SK-N-SH (cell line): ENCODE measurements around the gene KCNT1.

ENCODE experiments used
- CTCF ChIP-seq: fragments of 200-600 bp; sonication (generic); IDR thresholded peaks from 2 replicates; pipeline ENCODE4 v1.6.1; 2017; ENCODE audit warnings: antibody characterized with exemption, mild to moderate bottlenecking, moderate library complexity
- FOXM1 ChIP-seq: IDR thresholded peaks from 2 replicates; pipeline ENCODE4 v1.4.0; 2012; ENCODE audit warnings: low read depth, mild to moderate bottlenecking
- JUND ChIP-seq: IDR thresholded peaks from 2 replicates; pipeline ENCODE4 v1.4.0; 2012
- SIN3A ChIP-seq: IDR thresholded peaks from 2 replicates; pipeline ENCODE4 v1.6.1; 2012; ENCODE audit warnings: low read depth, mild to moderate bottlenecking, low read length, moderate library complexity, borderline replicate concordance
- SMC3 ChIP-seq: IDR thresholded peaks from 2 replicates; pipeline ENCODE4 v1.6.1; 2012; ENCODE audit warnings: low read depth, low read length, improper control_type of control experiment
- TF ChIP-seq, protein P1 (sequence below): fragments of 150-350 bp; IDR thresholded peaks from 2 replicates; pipeline ENCODE4 v1.6.1; 2017; ENCODE audit warnings: antibody characterized with exemption, low read length, low read depth, borderline replicate concordance

DNA sequence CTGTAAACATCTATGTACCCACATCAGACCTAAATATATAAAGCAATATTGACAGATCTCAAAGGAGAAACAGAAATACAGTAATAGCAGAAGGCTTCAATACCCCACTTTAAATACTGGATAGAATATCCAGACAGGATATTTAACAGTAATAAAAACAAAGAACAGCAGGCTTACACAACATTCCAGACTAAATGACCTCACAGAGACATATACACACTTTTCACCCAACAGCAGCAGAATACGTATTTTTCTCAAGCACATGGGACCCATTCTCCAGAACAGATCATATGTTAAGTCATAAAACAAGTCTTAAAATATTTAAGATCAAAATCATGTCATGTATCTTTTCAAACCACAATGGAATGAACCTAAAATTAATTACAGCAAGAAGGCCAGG is 128.5 kb downstream of the KCNT1 start:
- TF ChIP-seq CTCF (no peak), SIN3A (no peak), FOXM1 (no peak), SMC3 (no peak), JUND (no peak)
- TF ChIP-seq, protein P1, sequence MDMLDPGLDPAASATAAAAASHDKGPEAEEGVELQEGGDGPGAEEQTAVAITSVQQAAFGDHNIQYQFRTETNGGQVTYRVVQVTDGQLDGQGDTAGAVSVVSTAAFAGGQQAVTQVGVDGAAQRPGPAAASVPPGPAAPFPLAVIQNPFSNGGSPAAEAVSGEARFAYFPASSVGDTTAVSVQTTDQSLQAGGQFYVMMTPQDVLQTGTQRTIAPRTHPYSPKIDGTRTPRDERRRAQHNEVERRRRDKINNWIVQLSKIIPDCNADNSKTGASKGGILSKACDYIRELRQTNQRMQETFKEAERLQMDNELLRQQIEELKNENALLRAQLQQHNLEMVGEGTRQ, result no peak
